RWPE1 (cell line): ENCODE results near the gene TECPR2.

Experiments used
- CTCF ChIA-PET: fragments of 350-600 bp; sonication (Branson Sonifier 250); formaldehyde crosslinking; extraction: SDS; loops from one replicate; lab custom pipeline; 2021; lab: Yijun Ruan, JAX
- POLR2A ChIA-PET: fragments of 400-600 bp; formaldehyde crosslinking; extraction: SDS; loops from one replicate; lab custom pipeline; 2020; ENCODE audit warnings: antibody characterized with exemption; ENCODE audit not compliant: low non-redundant PET; lab: Yijun Ruan, JAX
- DNase-seq: peaks from one replicate; pipeline ENCODE4 v3.0.0; 2012; ENCODE audit warnings: low spot score
- H3K27ac ChIP-seq: fragments of 450-650 bp; 2 replicates; pipeline ENCODE4 v1.5.1; 2017
- TF ChIP-seq, protein P1 (sequence below): fragments of 450-650 bp; conservative IDR thresholded peaks from 2 replicates; pipeline ENCODE4 v1.5.1; 2017; ENCODE audit warnings: low read depth, mild to moderate bottlenecking

Gene TECPR2

DNA sequence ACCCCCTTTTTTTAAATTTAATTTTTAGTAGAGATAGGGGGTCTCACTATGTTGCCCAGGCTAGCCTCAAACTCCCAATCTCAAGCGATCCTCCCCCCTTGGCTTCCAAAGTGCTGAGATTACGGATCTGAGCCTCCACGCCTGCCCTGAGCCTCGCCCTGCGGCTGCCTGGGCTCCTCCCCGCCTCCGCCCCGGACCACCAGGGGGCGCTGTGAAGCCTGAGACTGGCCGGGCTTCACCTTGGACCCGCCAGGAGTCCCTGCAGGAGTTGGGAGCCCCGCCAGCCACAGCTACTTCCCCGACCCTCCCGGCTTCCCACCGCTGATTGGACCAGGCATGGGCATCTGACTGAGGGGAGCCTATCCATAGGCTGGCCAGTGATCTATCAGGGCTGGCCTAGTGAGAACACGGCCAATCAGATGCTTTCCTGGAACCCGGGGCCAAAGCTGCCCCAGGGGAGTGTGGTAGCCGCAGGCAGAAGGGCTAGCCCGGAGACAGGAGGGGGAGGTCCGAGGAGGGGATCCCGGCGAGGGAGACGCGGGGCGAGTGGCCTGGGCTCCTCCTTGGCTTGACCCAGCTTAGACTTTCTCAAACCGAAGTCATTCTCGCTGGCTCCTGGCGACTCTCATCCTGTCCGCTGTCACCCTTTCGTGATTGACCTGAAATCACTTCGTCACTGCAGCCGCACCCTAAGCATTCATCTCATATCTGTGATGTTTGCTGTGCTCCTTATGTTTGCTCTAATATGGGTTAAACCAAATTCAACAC, 161.9 kb downstream of the TECPR2 start:
- DNase-seq: peak; percentile 98
- ChIA-PET POLR2A (interaction anchor here (0.6 to 1.2 kb wide), 2 partner anchors 50 to 67 kb away, joined by 3 to 5 read pairs; no protein-coding TSS in a partner anchor), CTCF (interaction anchor here (0.5 to 1.7 kb wide), 12 partner anchors 13 to 597 kb away, joined by 3 to 5 read pairs (median 4); no protein-coding TSS in a partner anchor)
- peak overlapping the region; percentile 95 for H3K27ac ChIP-seq
- TF ChIP-seq, protein P1, sequence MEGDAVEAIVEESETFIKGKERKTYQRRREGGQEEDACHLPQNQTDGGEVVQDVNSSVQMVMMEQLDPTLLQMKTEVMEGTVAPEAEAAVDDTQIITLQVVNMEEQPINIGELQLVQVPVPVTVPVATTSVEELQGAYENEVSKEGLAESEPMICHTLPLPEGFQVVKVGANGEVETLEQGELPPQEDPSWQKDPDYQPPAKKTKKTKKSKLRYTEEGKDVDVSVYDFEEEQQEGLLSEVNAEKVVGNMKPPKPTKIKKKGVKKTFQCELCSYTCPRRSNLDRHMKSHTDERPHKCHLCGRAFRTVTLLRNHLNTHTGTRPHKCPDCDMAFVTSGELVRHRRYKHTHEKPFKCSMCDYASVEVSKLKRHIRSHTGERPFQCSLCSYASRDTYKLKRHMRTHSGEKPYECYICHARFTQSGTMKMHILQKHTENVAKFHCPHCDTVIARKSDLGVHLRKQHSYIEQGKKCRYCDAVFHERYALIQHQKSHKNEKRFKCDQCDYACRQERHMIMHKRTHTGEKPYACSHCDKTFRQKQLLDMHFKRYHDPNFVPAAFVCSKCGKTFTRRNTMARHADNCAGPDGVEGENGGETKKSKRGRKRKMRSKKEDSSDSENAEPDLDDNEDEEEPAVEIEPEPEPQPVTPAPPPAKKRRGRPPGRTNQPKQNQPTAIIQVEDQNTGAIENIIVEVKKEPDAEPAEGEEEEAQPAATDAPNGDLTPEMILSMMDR: peak; percentile 96

DNA sequence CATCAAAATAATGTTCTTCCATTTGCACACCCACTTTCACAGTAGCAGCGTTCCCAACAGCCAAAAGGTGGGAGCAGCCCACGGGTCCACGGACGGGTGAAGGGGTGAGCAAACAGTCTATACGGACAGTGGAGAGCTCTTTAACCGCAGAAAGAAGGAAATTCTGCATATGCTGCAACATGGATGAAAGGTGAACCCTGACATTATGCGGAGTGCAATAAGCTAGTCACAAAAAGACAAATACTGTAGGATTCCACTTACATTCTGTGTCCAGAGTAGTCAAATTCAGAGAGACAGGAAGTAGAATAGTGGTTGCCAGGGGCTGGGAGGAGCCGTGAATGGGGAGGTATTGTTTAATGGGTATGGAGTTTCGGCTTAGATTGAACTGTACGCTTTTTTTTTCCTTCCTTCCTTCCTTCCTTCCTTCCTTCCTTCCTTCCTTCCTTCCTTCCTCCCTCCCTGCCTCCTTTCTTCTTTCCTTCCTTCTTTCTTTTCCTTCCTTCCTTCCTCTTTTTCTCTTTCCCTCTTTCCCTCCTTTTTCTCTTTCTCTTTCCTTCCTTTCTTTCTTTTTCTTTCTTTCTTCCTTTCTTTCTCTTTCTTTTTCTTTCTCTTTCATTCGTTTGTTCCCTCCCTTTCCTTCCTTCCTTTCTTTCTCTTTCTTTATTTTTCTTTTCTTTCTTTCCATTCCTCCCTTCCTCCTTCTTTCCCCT, 162.6 kb downstream of the TECPR2 start:
- TF ChIP-seq, protein P1: no peak
- H3K27ac ChIP-seq: peak overlapping the region; percentile 95
- CTCF ChIA-PET: interaction anchor here (0.5 to 1.7 kb wide), 13 partner anchors 13 to 598 kb away, joined by 3 to 5 read pairs (median 4); no protein-coding TSS in a partner anchor
- POLR2A ChIA-PET: interaction anchor here (0.5 to 1.2 kb wide), 4 partner anchors 17 to 66 kb away, joined by 3 to 7 read pairs (median 4); no protein-coding TSS in a partner anchor
- DNase-seq: no peak

DNA sequence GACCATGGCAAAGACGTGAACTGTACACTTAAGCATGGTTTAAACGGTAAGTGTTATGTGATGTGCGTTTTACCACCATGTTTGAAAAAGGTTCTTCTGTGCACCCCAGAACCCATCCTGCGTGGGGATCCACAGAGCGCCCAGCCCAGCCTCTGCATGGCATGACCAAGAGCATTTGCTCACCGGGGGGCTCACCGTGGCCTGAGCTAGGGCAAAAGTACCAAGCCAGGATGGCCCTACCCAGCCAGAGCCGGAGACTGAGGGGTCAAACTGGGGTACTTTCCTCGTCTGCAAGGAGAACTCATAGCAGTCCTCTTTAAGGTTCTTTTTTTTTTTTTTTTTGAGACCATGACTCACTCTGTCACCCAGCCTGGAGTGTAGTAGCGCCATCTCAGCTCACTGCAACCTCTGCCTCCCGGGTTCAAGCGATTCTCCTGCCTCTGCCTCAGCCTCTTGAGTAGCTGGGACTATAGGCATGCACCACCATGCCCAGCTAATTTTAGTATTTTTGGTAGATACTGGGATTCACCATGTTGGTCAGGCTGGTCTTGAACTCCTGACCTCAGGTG, 163.3 kb downstream of the TECPR2 start:
- peak overlapping the region; percentile 95 for H3K27ac ChIP-seq
- CTCF ChIA-PET: interaction anchor here (0.6 to 1.7 kb wide), 3 partner anchors 59 to 68 kb away, joined by 4 to 7 read pairs (median 5); no protein-coding TSS in a partner anchor
- TF ChIP-seq, protein P1: no peak
- DNase-seq: no peak
- POLR2A ChIA-PET: interaction anchor here (1.2 kb wide), 1 partner anchor 17 kb away, joined by 7 read pairs; no protein-coding TSS in a partner anchor

DNA sequence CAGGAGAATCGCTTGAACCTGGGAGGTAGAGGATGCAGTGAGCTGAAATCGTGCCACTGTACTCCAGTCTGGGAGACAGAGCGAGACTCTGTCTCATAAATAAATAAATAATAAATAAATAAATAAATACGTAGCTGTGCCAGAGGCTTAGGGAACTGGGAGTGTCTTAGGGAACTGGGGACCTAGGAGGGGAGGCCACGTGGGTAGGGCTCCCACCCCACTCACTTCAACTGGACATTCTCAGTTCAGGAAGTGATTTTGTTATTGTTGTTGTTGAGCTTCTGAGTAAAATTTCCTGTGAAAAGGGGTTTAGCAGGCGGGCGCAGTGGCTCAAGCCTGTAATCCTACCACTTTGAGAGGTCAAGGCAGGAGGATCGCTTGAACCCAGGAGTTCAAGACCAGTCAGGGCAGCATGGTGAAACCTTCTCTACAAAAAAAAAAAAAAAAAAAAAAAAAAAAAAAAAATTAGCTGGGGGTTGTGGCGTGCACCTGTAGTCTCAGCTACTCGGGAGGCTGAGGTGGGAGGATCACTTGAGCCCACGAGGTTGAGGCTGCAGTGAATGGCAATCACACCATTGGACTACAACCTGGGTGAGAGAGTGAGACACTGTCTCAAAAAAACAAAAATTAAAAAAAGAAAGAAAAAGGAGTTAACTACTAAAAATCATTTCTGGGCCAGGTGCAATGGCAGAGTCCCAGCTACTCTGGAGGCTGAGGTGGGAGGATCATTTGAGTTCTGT, 165.9 kb downstream of the TECPR2 start:
- TF ChIP-seq, protein P1: no peak
- CTCF ChIA-PET: no interaction called here
- peak overlapping the region; percentile 95 for H3K27ac ChIP-seq

DNA sequence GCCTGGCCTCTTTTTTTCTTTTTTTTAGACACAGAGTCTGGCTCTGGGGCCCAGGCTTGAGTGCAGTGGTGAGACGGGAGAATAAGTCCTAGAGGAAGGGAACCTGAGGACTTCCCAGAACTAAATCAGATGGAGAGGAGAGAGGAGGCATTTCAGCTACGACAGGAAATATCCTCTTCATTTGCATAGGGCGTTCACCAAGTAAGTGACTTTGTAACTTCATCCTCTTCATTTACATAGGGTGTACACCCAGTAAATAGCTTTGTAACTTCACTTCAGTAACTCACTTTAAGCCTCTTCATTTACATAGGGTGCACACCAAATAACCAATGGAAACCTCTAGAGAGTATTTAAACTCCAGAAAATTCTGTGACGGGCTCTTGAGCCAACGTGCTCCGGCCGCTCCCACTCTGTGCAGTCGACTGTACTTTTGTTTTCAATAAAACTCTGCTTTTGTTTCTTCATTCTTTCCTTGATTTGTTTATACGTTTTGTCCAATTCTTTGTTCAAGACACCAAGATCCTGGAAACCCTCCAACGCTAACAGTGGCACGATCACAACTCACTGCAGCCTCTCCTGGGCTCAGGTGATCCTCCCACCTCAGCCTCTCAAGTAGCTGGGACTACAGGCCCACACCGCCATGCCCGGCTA, 168.2 kb downstream of the TECPR2 start:
- TF ChIP-seq, protein P1: no peak
- ChIA-PET POLR2A (no interaction called here), CTCF (interaction anchor here (0.6 to 1.1 kb wide), 2 partner anchors 18 to 64 kb away, joined by 4 to 5 read pairs; no protein-coding TSS in a partner anchor)
- DNase-seq: no peak
- peak overlapping the region; percentile 95 for H3K27ac ChIP-seq

More for the DNA sequence above, 165.9 kb downstream of the TECPR2 start:
- DNase-seq: no peak
- POLR2A ChIA-PET: interaction anchor here (0.6 kb wide), 4 partner anchors 11 to 86 kb away, joined by 3 to 5 read pairs (median 4); no protein-coding TSS in a partner anchor
